Activated CD4-positive, CD25-positive, alpha-beta regulatory T cell (primary cell): ENCODE data around the gene CBLC.

Experiments used
- DNase-seq, 4 experiments: peaks; one replicate each; lab custom pipeline; 2025; lab: John Stamatoyannopoulos, UW

The CBLC gene

GRCh38 chr19:44746946-44747738, 30.5 kb upstream of the CBLC start:
- DNase-seq: peak; percentile 74 to 90 (median 77)

GRCh38 chr19:44747739-44748425, 29.8 kb upstream of the CBLC start:
- DNase-seq: no peak

GRCh38 chr19:44748426-44749254, 29.1 kb upstream of the CBLC start, which contains the start of gene BCL3:
BCL3 (plus strand) TSS chr19:44748708; CDS start chr19:44748791, 83 bp downstream.
- peak; percentile 30 to 72 (median 50) for DNase-seq

GRCh38 chr19:44749292-44749691, 28.4 kb upstream of the CBLC start:
- DNase-seq: no peak

GRCh38 chr19:44749994-44750393, 27.7 kb upstream of the CBLC start:
- DNase-seq: no peak

- no peak for DNase-seq
Measured at GRCh38 chr19:44752123-44752815, 25.4 kb upstream of the CBLC start.

- DNase-seq: peak; percentile 83 to 93 (median 89)
Measured at GRCh38 chr19:44752816-44753625, 24.7 kb upstream of the CBLC start.

GRCh38 chr19:44753626-44753931, 24.1 kb upstream of the CBLC start:
- DNase-seq: no peak

GRCh38 chr19:44753932-44754749, 23.5 kb upstream of the CBLC start:
- DNase-seq: peak; percentile 19 to 70 (median 64)

GRCh38 chr19:44754750-44755080, 23.0 kb upstream of the CBLC start:
- no peak for DNase-seq

GRCh38 chr19:44755219-44755618, 22.5 kb upstream of the CBLC start:
- DNase-seq: no peak

- no peak for DNase-seq
Measured at GRCh38 chr19:44756089-44756562, 21.6 kb upstream of the CBLC start.

GRCh38 chr19:44757057-44757734, 20.5 kb upstream of the CBLC start:
- no peak for DNase-seq

- DNase-seq: no peak
Measured at GRCh38 chr19:44757735-44758505, 19.8 kb upstream of the CBLC start.

GRCh38 chr19:44758596-44758995, 19.1 kb upstream of the CBLC start:
- DNase-seq: no peak

GRCh38 chr19:44759083-44759804, 18.4 kb upstream of the CBLC start:
- DNase-seq: no peak

- DNase-seq: no peak
Measured at GRCh38 chr19:44762038-44762437, 15.7 kb upstream of the CBLC start.
